Endothelial cell of umbilical vein (primary cell): ENCODE data around the gene METRN. TPM values are rescaled to one million over a fixed set of nuclear protein-coding genes. Genes with fewer than 3 reads are reported as not detected.

ENCODE experiments used
- BruUV-seq: library from RNA; stranded (reverse); fragments of 400-500 nt; replicated peaks from 2 replicates; lab custom pipeline; 2021; lab: Mats Ljungman, UMichigan
- CTCF ChIA-PET: fragments of 300-600, 350-600 bp; sonication (Branson Sonifier 250); formaldehyde crosslinking; loops from one replicate; lab custom pipeline; 2021; ENCODE audit warnings: antibody characterized with exemption, inconsistent platforms; lab: Charles Lee
- POLR2A ChIA-PET: fragments of 300-600, 350-600 bp; sonication (Branson Sonifier 250); formaldehyde crosslinking; loops from one replicate; lab custom pipeline; 2021; ENCODE audit warnings: antibody characterized with exemption, inconsistent platforms; lab: Charles Lee
- DNase-seq: peaks from one replicate; pipeline ENCODE4 v3.0.0-alpha.2; 2011; ENCODE audit warnings: low read depth, low spot score
- FAIRE-seq: peaks from 2 replicates; lab custom pipeline; 2011; peaks lifted over from hg19 to GRCh38; lab: Jason Lieb, UNC
- H2AFZ ChIP-seq: 2 replicates; pipeline ENCODE4 v1.6.0; 2012; ENCODE audit warnings: low read depth, low read length, control low read depth, inconsistent platforms
- H3K27ac ChIP-seq: 2 replicates; pipeline ENCODE4 v1.5.1; 2011; ENCODE audit warnings: low read depth, mild to moderate bottlenecking, control low read depth, low read length, moderate library complexity; ENCODE audit not compliant: insufficient read depth
- H3K27me3 ChIP-seq, 2 experiments: 2 replicates each; pipeline versions ENCODE4 v1.6.0 to v1.6.1; 2011; ENCODE audit warnings: low read length in 2 of 2, mixed read lengths in 1 of 2; ENCODE audit not compliant: control insufficient read depth in 2 of 2, insufficient read depth in 2 of 2
- H3K36me3 ChIP-seq, 2 experiments: 2 replicates in 1 of 2; 3 replicates in 1 of 2; pipeline ENCODE4 v1.5.1; 2011; ENCODE audit warnings: low read length in 2 of 2, mild to moderate bottlenecking in 1 of 2, moderate library complexity in 1 of 2; ENCODE audit not compliant: control insufficient read depth in 2 of 2, insufficient read depth in 2 of 2; ENCODE audit errors: extremely low read depth in 1 of 2
- H3K4me1 ChIP-seq: 3 replicates; pipeline ENCODE4 v1.5.1; 2011; ENCODE audit warnings: mild to moderate bottlenecking, low read length; ENCODE audit not compliant: control insufficient read depth, insufficient read depth; ENCODE audit errors: extremely low read depth
- H3K4me2 ChIP-seq: 2 replicates; pipeline ENCODE4 v1.6.1; 2011; ENCODE audit warnings: low read length, control low read depth, mixed read lengths; ENCODE audit not compliant: insufficient read depth
- H3K4me3 ChIP-seq, 3 experiments: fragments of 200-600 bp in 1 of 3; sonication (generic), shearing (Covaris generic) in 1 of 3; replicated peaks in 1 of 3; 2 replicates each; pipeline ENCODE4 v1.5.1; 2011 to 2016; ENCODE audit warnings: control low read depth in 3 of 3, low read length in 3 of 3, mild to moderate bottlenecking in 2 of 3, inconsistent platforms in 1 of 3, low read depth in 1 of 3, moderate library complexity in 1 of 3; ENCODE audit not compliant: insufficient read depth in 1 of 3
- H3K79me2 ChIP-seq: 2 replicates; pipeline ENCODE4 v1.6.0; 2012; ENCODE audit warnings: low read length, inconsistent platforms; ENCODE audit not compliant: control insufficient read depth, insufficient read depth
- H3K9ac ChIP-seq: replicated peaks from 2 replicates; pipeline ENCODE3; 2011; ENCODE audit warnings: low read length, control low read depth; ENCODE audit not compliant: insufficient read depth; ENCODE audit errors: extremely low read depth
- H3K9me1 ChIP-seq: replicated peaks from 3 replicates; pipeline ENCODE4 v1.6.0; 2011; ENCODE audit warnings: mild to moderate bottlenecking, low read length; ENCODE audit not compliant: control insufficient read depth, insufficient read depth; ENCODE audit errors: extremely low read depth
- H3K9me3 ChIP-seq: replicated peaks from 2 replicates; pipeline ENCODE4 v1.5.1; 2012; ENCODE audit warnings: low read length, inconsistent platforms; ENCODE audit not compliant: control insufficient read depth, insufficient read depth
- H4K20me1 ChIP-seq: replicated peaks from 2 replicates; pipeline ENCODE3; 2011; ENCODE audit warnings: mild to moderate bottlenecking, low read length; ENCODE audit not compliant: control insufficient read depth, insufficient read depth; ENCODE audit errors: extremely low read depth
- EZH2 ChIP-seq: IDR thresholded peaks from 2 replicates; pipeline ENCODE4 v1.6.1; 2012; ENCODE audit warnings: borderline replicate concordance, low read depth, mild to moderate bottlenecking, moderate library complexity, low read length, inconsistent platforms; ENCODE audit not compliant: severe bottlenecking
- FOS ChIP-seq: IDR thresholded peaks from 2 replicates; pipeline ENCODE4 v1.6.1; 2011; ENCODE audit warnings: mild to moderate bottlenecking, low read length, moderate library complexity, borderline replicate concordance; ENCODE audit not compliant: insufficient read depth
- GATA2 ChIP-seq: IDR thresholded peaks from 2 replicates; pipeline ENCODE4 v1.7.0; 2011; ENCODE audit warnings: low read depth, mild to moderate bottlenecking, moderate library complexity, mixed read lengths, low read length; ENCODE audit not compliant: insufficient read length, insufficient read depth
- JUN ChIP-seq: IDR thresholded peaks from 2 replicates; pipeline ENCODE4 v1.6.1; 2011; ENCODE audit warnings: borderline replicate concordance, low read depth; ENCODE audit not compliant: insufficient read length, insufficient read depth
- MYC ChIP-seq: IDR thresholded peaks from one replicate; pipeline ENCODE4 v1.6.1; 2011; ENCODE audit warnings: mild to moderate bottlenecking, low read depth, low read length
- POLR2A ChIP-seq: IDR thresholded peaks from 2 replicates; pipeline ENCODE4 v1.6.1; 2012; ENCODE audit warnings: low read depth, mild to moderate bottlenecking, control low read depth, low read length
- POLR2AphosphoS5 ChIP-seq: IDR thresholded peaks from 2 replicates; pipeline ENCODE4 v1.6.1; 2012; ENCODE audit warnings: low read depth, mild to moderate bottlenecking, control low read depth, low read length, moderate library complexity; ENCODE audit not compliant: insufficient read depth
- dilution Hi-C: fragments of 300-500 bp; cut with MboI; formaldehyde crosslinking; loops from one replicate; pipeline ENCODE4 v1.15.0; 2019; ENCODE audit warnings: low sequenced_read_pairs; ENCODE audit not compliant: extremely low pct_ligation_motif_present
- intact Hi-C: fragments of 100-400 bp; cut with micrococcal nuclease; formaldehyde crosslinking; loops from one replicate; pipeline ENCODE4 v1.10.0; 2022
- polyA plus RNA-seq, 4 experiments: library from polyadenylated mRNA; depleted of rRNA in 3 of 4; stranded (reverse) in 3 of 4; unstranded in 1 of 4; fragments of >200 nt; gene quantifications; 2 replicates each; pipeline versions ENCODE4 v1.2.1 to v1.2.3, GENCODE V29; 2011 to 2012; ENCODE audit warnings: missing spikeins in 1 of 4
- total RNA-seq: library from RNA; stranded (reverse); gene quantifications from 2 replicates; pipeline ENCODE4 v1.2.3, GENCODE V29; 2021
- TF ChIP-seq, protein P1 (sequence below): IDR thresholded peaks from 2 replicates; pipeline ENCODE4 v1.6.1; 2011; ENCODE audit not compliant: insufficient read depth, insufficient read length
- TF ChIP-seq, protein P2 (sequence below), 2 donors: IDR thresholded peaks; 1 replicate in 1 of 2; 2 replicates in 1 of 2; pipeline ENCODE4 v1.5.1; 2011; ENCODE audit warnings: low read length in 2 of 2, mild to moderate bottlenecking in 2 of 2, moderate library complexity in 2 of 2, control low read depth in 1 of 2, inconsistent platforms in 1 of 2, low read depth in 1 of 2; ENCODE audit not compliant: insufficient read depth in 1 of 2; ENCODE audit errors: extremely low read depth in 1 of 2

Gene METRN
- total and polyA plus RNA-seq, 2 donors (not counting 3 experiments of a cell fraction or from before 2014, with no cell fraction given): 10.0 to 16.1 TPM

DNA sequence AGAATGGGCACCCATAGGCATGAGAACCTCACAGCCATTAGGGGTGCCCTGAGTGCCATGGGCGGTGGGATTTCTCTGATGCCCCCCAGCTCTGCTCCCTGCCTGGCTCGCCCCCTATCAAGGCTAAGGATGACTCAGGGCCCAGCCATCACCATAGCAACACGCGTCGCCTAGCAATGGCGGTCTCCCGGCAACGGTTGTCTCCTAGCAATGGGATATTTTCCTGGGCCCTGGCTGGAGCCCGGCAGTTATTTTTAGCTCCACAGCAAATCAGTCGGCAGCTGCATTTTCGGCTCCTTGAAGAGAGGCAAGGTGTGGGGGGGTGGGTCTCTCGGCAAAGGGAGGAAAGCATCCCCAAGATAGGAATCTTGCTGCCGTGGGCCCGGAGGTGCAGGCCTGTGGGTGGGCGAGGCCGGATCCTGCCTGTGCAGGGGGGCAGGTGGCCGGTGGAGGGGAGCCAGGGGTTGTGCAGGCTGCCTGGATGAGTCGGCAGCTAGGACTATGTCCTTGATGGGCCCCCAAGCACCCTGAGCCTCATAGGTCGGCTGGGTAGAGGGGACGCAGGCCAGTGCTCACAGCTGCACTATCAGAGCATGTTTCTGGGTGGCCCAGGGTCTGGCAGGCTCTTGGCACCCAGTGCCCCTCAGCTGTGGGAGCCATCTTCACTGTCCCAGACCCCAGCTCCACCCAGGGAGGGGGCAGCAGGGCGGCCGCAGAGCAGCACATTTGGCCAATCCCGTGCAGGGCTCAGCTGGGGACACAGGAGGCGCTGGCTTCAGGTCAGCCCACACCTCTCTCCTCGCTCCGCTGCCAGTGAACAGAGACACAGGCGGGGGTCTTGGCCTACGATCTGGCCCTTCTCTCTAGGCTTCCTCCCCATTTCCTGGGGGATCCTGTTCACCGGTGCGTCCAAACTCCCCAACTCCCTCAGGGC, 5.1 kb upstream of the METRN start:
- DNase-seq (no peak), FAIRE-seq (no peak)
- ChIA-PET POLR2A (no interaction called here), CTCF (interaction anchor here (1.0 to 2.4 kb wide), 4 partner anchors 10 to 347 kb away, joined by 3 to 17 read pairs (median 4); partner anchors contain the start of gene WDR24)
- TF ChIP-seq, protein P1, sequence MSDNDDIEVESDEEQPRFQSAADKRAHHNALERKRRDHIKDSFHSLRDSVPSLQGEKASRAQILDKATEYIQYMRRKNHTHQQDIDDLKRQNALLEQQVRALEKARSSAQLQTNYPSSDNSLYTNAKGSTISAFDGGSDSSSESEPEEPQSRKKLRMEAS: peak; percentile 34
- TF ChIP-seq FOS (peak; percentile 16), MYC (no peak), POLR2A (no peak), EZH2 (no peak), JUN (no peak), GATA2 (no peak), POLR2AphosphoS5 (no peak)
- TF ChIP-seq, protein P2, sequence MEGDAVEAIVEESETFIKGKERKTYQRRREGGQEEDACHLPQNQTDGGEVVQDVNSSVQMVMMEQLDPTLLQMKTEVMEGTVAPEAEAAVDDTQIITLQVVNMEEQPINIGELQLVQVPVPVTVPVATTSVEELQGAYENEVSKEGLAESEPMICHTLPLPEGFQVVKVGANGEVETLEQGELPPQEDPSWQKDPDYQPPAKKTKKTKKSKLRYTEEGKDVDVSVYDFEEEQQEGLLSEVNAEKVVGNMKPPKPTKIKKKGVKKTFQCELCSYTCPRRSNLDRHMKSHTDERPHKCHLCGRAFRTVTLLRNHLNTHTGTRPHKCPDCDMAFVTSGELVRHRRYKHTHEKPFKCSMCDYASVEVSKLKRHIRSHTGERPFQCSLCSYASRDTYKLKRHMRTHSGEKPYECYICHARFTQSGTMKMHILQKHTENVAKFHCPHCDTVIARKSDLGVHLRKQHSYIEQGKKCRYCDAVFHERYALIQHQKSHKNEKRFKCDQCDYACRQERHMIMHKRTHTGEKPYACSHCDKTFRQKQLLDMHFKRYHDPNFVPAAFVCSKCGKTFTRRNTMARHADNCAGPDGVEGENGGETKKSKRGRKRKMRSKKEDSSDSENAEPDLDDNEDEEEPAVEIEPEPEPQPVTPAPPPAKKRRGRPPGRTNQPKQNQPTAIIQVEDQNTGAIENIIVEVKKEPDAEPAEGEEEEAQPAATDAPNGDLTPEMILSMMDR (IDR thresholded peaks at IDR 0.05; ENCODE audit: extremely low read depth in 1 of 2, insufficient read depth in 1 of 2, low read depth in 1 of 2, low read length in 2 of 2): no peak
- intact Hi-C loops: no loop called here
- Histone ChIP-seq H3K27me3 (peaks cover 14 to 22% of the 10 kb centered on the region in 2 experiments), H3K9me3 (no peaks in the 10 kb centered on the region), H3K9me1 (no peaks in the 10 kb centered on the region), H3K36me3 (no peaks in the 10 kb centered on the region), H3K27ac (no peak overlapping the region), H3K9ac (no peak overlapping the region), H3K4me1 (peaks cover 5% of the 10 kb centered on the region), H4K20me1 (no peaks in the 10 kb centered on the region), H3K4me3 (no peak overlapping the region), H2AFZ (no peak overlapping the region), H3K79me2 (no peaks in the 10 kb centered on the region), H3K4me2 (no peak overlapping the region)
- no TSS peak for BruUV-seq
- dilution Hi-C loops: no loop called here
